ENCODE results near the gene TGM3. TPM values are rescaled to one million over a fixed set of nuclear protein-coding genes. Genes with fewer than 3 reads are reported as not detected.

The TGM3 gene
- total and polyA plus RNA-seq, 2 experiments from 2014 or later, result 0.08 TPM; not detected in 1

DNA sequence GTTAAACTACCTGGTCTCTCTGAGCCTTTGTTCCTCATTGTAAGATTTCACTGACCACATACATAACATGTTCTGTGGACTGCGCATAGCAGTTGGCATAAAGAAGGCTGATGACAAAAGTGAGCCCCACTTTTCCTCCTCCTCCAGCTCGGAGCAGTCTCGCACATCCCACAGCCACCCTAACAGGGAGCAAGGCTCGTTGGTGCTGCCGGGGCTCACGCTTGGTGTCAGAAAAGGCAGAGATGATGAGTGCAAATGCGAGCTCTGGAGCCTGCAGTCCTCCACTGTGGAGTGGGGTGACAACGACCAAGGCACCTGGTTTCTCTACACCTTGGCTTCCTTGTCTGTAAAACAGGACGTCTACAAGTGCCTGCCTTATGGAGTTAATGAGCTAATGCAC, 9.7 kb downstream of the TGM3 start:
- H3K27me3 Mint-ChIP-seq (ENCODE audit: insufficient read depth, low read depth, poor library complexity), result peaks cover 9% of the 10 kb centered on the region
- no peaks in the 10 kb centered on the region for H3K36me3 Mint-ChIP-seq (ENCODE audit: low read depth)
- Histone ChIP-seq H3K4me3 (no peak overlapping the region), H3K36me3 (ENCODE audit: insufficient read depth) (no peaks in the 10 kb centered on the region), H2AFZ (peak overlapping the region; percentile 28; the same call in 1 of the 2 replicates), H4K20me1 (replicated peaks; ENCODE audit: insufficient read depth) (no peaks in the 10 kb centered on the region), H3K4me1 (ENCODE audit: insufficient read depth) (no peaks in the 10 kb centered on the region), H3K27me3 (ENCODE audit: insufficient read depth) (no peaks in the 10 kb centered on the region), H3K4me2 (no peak overlapping the region), H3K9me2 (ENCODE audit: insufficient read depth) (no peaks in the 10 kb centered on the region; the same call in 1 of the 2 replicates), H3K79me2 (replicated peaks; ENCODE audit: insufficient read depth) (no peaks in the 10 kb centered on the region), H3F3A (replicated peaks; ENCODE audit: low read depth) (no peaks in the 10 kb centered on the region), H3K27ac (ENCODE audit: low read depth) (no peak overlapping the region)
- no peaks in the 10 kb centered on the region for H3K9me3 Mint-ChIP-seq
- ATAC-seq (no peak), DNase-seq (ENCODE audit: low spot score) (no peak)
- no peak overlapping the region for H3K4me3 Mint-ChIP-seq
- peaks cover 4% of the 10 kb centered on the region; the same call in 1 of the 3 replicates for H3K4me1 Mint-ChIP-seq
- TF ChIP-seq NANOG (IDR thresholded peaks at IDR 0.05; ENCODE audit: borderline replicate concordance) (no peak), POLR2AphosphoS5 (IDR thresholded peaks at IDR 0.05; ENCODE audit: low read depth) (no peak), ZNF114 (CRISPR knock-in tag; IDR thresholded peaks at IDR 0.05) (no peak), ZNF331 (CRISPR knock-in tag; IDR thresholded peaks at IDR 0.05; ENCODE audit: low read depth) (no peak), REST (IDR thresholded peaks at IDR 0.05; ENCODE audit: unreplicated experiment) (no peak), JUNB (IDR thresholded peaks at IDR 0.05; ENCODE audit: unreplicated experiment) (no peak), STAT1 (IDR thresholded peaks at IDR 0.05; ENCODE audit: unreplicated experiment) (no peak), CREB1 (CRISPR knock-in tag; IDR thresholded peaks at IDR 0.05; ENCODE audit: low read depth) (no peak), EZH2phosphoT487 (IDR thresholded peaks at IDR 0.05; ENCODE audit: unreplicated experiment) (no peak), EZH2 (IDR thresholded peaks at IDR 0.05; ENCODE audit: low read depth, unreplicated experiment) (no peak)
- TF ChIP-seq, protein P1, sequence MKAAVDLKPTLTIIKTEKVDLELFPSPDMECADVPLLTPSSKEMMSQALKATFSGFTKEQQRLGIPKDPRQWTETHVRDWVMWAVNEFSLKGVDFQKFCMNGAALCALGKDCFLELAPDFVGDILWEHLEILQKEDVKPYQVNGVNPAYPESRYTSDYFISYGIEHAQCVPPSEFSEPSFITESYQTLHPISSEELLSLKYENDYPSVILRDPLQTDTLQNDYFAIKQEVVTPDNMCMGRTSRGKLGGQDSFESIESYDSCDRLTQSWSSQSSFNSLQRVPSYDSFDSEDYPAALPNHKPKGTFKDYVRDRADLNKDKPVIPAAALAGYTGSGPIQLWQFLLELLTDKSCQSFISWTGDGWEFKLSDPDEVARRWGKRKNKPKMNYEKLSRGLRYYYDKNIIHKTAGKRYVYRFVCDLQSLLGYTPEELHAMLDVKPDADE (IDR thresholded peaks at IDR 0.05), result no peak
- TF ChIP-seq, protein P2, sequence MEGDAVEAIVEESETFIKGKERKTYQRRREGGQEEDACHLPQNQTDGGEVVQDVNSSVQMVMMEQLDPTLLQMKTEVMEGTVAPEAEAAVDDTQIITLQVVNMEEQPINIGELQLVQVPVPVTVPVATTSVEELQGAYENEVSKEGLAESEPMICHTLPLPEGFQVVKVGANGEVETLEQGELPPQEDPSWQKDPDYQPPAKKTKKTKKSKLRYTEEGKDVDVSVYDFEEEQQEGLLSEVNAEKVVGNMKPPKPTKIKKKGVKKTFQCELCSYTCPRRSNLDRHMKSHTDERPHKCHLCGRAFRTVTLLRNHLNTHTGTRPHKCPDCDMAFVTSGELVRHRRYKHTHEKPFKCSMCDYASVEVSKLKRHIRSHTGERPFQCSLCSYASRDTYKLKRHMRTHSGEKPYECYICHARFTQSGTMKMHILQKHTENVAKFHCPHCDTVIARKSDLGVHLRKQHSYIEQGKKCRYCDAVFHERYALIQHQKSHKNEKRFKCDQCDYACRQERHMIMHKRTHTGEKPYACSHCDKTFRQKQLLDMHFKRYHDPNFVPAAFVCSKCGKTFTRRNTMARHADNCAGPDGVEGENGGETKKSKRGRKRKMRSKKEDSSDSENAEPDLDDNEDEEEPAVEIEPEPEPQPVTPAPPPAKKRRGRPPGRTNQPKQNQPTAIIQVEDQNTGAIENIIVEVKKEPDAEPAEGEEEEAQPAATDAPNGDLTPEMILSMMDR (conservative IDR thresholded peaks at IDR 0.05; ENCODE audit: low read depth in 2 of 2), result no peak
- TF ChIP-seq, protein P3, sequence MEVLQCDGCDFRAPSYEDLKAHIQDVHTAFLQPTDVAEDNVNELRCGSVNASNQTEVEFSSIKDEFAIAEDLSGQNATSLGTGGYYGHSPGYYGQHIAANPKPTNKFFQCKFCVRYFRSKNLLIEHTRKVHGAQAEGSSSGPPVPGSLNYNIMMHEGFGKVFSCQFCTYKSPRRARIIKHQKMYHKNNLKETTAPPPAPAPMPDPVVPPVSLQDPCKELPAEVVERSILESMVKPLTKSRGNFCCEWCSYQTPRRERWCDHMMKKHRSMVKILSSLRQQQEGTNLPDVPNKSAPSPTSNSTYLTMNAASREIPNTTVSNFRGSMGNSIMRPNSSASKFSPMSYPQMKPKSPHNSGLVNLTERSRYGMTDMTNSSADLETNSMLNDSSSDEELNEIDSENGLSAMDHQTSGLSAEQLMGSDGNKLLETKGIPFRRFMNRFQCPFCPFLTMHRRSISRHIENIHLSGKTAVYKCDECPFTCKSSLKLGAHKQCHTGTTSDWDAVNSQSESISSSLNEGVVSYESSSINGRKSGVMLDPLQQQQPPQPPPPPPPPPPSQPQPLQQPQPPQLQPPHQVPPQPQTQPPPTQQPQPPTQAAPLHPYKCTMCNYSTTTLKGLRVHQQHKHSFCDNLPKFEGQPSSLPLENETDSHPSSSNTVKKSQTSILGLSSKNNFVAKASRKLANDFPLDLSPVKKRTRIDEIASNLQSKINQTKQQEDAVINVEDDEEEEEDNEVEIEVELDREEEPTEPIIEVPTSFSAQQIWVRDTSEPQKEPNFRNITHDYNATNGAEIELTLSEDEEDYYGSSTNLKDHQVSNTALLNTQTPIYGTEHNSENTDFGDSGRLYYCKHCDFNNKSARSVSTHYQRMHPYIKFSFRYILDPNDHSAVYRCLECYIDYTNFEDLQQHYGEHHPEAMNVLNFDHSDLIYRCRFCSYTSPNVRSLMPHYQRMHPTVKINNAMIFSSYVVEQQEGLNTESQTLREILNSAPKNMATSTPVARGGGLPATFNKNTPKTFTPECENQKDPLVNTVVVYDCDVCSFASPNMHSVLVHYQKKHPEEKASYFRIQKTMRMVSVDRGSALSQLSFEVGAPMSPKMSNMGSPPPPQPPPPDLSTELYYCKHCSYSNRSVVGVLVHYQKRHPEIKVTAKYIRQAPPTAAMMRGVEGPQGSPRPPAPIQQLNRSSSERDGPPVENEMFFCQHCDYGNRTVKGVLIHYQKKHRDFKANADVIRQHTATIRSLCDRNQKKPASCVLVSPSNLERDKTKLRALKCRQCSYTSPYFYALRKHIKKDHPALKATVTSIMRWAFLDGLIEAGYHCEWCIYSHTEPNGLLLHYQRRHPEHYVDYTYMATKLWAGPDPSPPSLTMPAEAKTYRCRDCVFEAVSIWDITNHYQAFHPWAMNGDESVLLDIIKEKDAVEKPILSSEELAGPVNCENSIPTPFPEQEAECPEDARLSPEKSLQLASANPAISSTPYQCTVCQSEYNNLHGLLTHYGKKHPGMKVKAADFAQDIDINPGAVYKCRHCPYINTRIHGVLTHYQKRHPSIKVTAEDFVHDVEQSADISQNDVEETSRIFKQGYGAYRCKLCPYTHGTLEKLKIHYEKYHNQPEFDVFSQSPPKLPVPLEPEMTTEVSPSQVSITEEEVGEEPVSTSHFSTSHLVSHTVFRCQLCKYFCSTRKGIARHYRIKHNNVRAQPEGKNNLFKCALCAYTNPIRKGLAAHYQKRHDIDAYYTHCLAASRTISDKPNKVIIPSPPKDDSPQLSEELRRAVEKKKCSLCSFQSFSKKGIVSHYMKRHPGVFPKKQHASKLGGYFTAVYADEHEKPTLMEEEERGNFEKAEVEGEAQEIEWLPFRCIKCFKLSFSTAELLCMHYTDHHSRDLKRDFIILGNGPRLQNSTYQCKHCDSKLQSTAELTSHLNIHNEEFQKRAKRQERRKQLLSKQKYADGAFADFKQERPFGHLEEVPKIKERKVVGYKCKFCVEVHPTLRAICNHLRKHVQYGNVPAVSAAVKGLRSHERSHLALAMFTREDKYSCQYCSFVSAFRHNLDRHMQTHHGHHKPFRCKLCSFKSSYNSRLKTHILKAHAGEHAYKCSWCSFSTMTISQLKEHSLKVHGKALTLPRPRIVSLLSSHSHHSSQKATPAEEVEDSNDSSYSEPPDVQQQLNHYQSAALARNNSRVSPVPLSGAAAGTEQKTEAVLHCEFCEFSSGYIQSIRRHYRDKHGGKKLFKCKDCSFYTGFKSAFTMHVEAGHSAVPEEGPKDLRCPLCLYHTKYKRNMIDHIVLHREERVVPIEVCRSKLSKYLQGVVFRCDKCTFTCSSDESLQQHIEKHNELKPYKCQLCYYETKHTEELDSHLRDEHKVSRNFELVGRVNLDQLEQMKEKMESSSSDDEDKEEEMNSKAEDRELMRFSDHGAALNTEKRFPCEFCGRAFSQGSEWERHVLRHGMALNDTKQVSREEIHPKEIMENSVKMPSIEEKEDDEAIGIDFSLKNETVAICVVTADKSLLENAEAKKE (CRISPR knock-in tag; IDR thresholded peaks at IDR 0.05), result no peak
- H3K27ac Mint-ChIP-seq, result no peak overlapping the region
